B cell (primary cell): ENCODE measurements around the gene SLC48A1. TPM values are rescaled to one million over a fixed set of nuclear protein-coding genes. Genes with fewer than 3 reads are reported as not detected.

Source experiments
- ATAC-seq: fragments of 200-7000 bp; cut with Tn5 transposase; one replicate; pipeline ENCODE4 v1.10.0; 2021; ENCODE audit warnings: low read depth, mild to moderate bottlenecking, moderate number of reproducible peaks, moderate library complexity
- CTCF ChIA-PET: fragments of 350-600 bp; sonication (Branson Sonifier 250); formaldehyde crosslinking; loops from one replicate; lab custom pipeline; 2021; ENCODE audit warnings: antibody characterized with exemption, inconsistent platforms; lab: Charles Lee
- POLR2A ChIA-PET: fragments of 350-600 bp; sonication (Branson Sonifier 250); formaldehyde crosslinking; loops from one replicate; lab custom pipeline; 2021; ENCODE audit warnings: antibody characterized with exemption; lab: Charles Lee
- DNase-seq: peaks from one replicate; pipeline ENCODE4 v3.0.0; 2013
- H2AFZ ChIP-seq: 2 replicates; pipeline ENCODE4 v1.6.1; 2012; ENCODE audit warnings: mild to moderate bottlenecking, low read depth, low read length; ENCODE audit not compliant: insufficient read depth, poor library complexity, severe bottlenecking
- H3K27ac ChIP-seq, 2 donors: 1 replicate in 1 of 2; 2 replicates in 1 of 2; pipeline ENCODE4 v1.5.1; 2012 to 2013; ENCODE audit warnings: low read length in 2 of 2, mild to moderate bottlenecking in 2 of 2, moderate library complexity in 1 of 2
- H3K27me3 ChIP-seq, 4 experiments: fragments of 200-600 bp in 1 of 4; sonication (generic) in 1 of 4; replicated peaks in 1 of 4; 1 replicate in 2 of 4; 2 replicates in 2 of 4; pipeline versions ENCODE4 v1.6.1 to v1.7.0; 2013 to 2016; ENCODE audit warnings: low read length in 3 of 4, mild to moderate bottlenecking in 2 of 4, mixed read lengths in 1 of 4, moderate library complexity in 1 of 4; ENCODE audit not compliant: insufficient read depth in 4 of 4, control insufficient read depth in 3 of 4; ENCODE audit errors: control extremely low read depth in 1 of 4
- H3K36me3 ChIP-seq, 2 experiments: replicated peaks in 1 of 2; 1 replicate in 1 of 2; 2 replicates in 1 of 2; pipeline versions ENCODE4 v1.6.1 to v1.7.1; 2013; ENCODE audit warnings: low read length in 1 of 2; ENCODE audit not compliant: insufficient read depth in 2 of 2, control insufficient read depth in 1 of 2; ENCODE audit errors: control extremely low read depth in 1 of 2, extremely low read depth in 1 of 2
- H3K4me1 ChIP-seq, 2 donors: fragments of 200-600 bp in 1 of 2; sonication (generic) in 1 of 2; 1 replicate in 1 of 2; 2 replicates in 1 of 2; pipeline versions ENCODE4 v1.5.1 to v1.6.1; 2013 to 2017; ENCODE audit warnings: low read length in 2 of 2; ENCODE audit not compliant: control insufficient read depth in 2 of 2, insufficient read depth in 2 of 2
- H3K4me2 ChIP-seq: replicated peaks from 2 replicates; pipeline ENCODE3; 2012; ENCODE audit warnings: mild to moderate bottlenecking, low read depth, low read length; ENCODE audit not compliant: poor library complexity, severe bottlenecking
- H3K4me3 ChIP-seq, 5 experiments: fragments of 200-600 bp in 1 of 5; sonication (generic) in 1 of 5; 1 replicate in 3 of 5; 2 replicates in 2 of 5; pipeline versions ENCODE4 v1.5.1 to v1.7.0; 2011 to 2016; ENCODE audit warnings: low read length in 4 of 5, mild to moderate bottlenecking in 4 of 5, low read depth in 2 of 5, control low read depth in 1 of 5, moderate library complexity in 1 of 5; ENCODE audit not compliant: insufficient read depth in 1 of 5; ENCODE audit errors: control extremely low read depth in 1 of 5, extremely low read depth in 1 of 5
- H3K79me2 ChIP-seq: fragments of 200-600 bp; sonication (generic); one replicate; pipeline ENCODE4 v1.6.0; 2016; ENCODE audit warnings: low read length; ENCODE audit not compliant: control insufficient read depth, insufficient read depth
- H3K9ac ChIP-seq: fragments of 200-600 bp; sonication (generic); 2 replicates; pipeline ENCODE4 v1.6.1; 2017; ENCODE audit warnings: mild to moderate bottlenecking, low read length, moderate library complexity
- H3K9me3 ChIP-seq, 3 donors: one replicate each; pipeline versions ENCODE4 v1.6.1 to v1.7.1; 2013; ENCODE audit warnings: low read length in 2 of 3; ENCODE audit not compliant: control insufficient read depth in 2 of 3, insufficient read depth in 1 of 3; ENCODE audit errors: control extremely low read depth in 1 of 3
- H4K20me1 ChIP-seq: 2 replicates; pipeline ENCODE4 v1.6.0; 2012; ENCODE audit warnings: mild to moderate bottlenecking, low read length; ENCODE audit not compliant: insufficient read depth, control insufficient read depth, poor library complexity, severe bottlenecking
- H3K27ac Mint-ChIP-seq: one replicate; pipeline ENCODE4 v1.8.0; 2021; ENCODE audit warnings: mixed read lengths
- H3K27me3 Mint-ChIP-seq: one replicate; pipeline ENCODE4 v1.8.0; 2021; ENCODE audit warnings: mixed read lengths
- H3K4me1 Mint-ChIP-seq: one replicate; pipeline ENCODE4 v1.8.0; 2021; ENCODE audit warnings: mixed read lengths
- H3K4me3 Mint-ChIP-seq: one replicate; pipeline ENCODE4 v1.8.0; 2021; ENCODE audit warnings: mixed read lengths
- H3K9me3 Mint-ChIP-seq: one replicate; pipeline ENCODE4 v1.8.0; 2022; ENCODE audit warnings: mixed read lengths; ENCODE audit not compliant: insufficient read depth
- CTCF ChIP-seq: fragments of 200-600 bp; IDR thresholded peaks from one replicate; pipeline ENCODE4 v1.8.0; 2022; ENCODE audit warnings: antibody characterized with exemption, mild to moderate bottlenecking
- EZH2 ChIP-seq: IDR thresholded peaks from 2 replicates; pipeline ENCODE4 v1.6.1; 2012; ENCODE audit warnings: borderline replicate concordance, low read depth, mild to moderate bottlenecking, moderate library complexity, low read length; ENCODE audit not compliant: insufficient read depth, poor library complexity, severe bottlenecking
- WGBS: methylation state at CpG from one replicate; pipeline ENCODE4 v1.1.5; 2013; ENCODE audit warnings: missing lambda C conversion rate; ENCODE audit not compliant: insufficient coverage; 5-methylcytosine and 5-hydroxymethylcytosine counted together
- intact Hi-C: fragments of 100-400 bp; cut with micrococcal nuclease; formaldehyde crosslinking; loops from one replicate; pipeline ENCODE4 v1.10.0; 2022
- polyA plus RNA-seq: library from polyadenylated mRNA; depleted of rRNA; stranded (reverse); fragments of >200 nt; gene quantifications from 2 replicates; pipeline ENCODE4 v1.2.3, GENCODE V29; 2012
- total RNA-seq, 2 donors: library from RNA; stranded (reverse); fragments of 120-200 nt in 1 of 2; gene quantifications; 1 replicate in 1 of 2; 2 replicates in 1 of 2; pipeline versions ENCODE4 v1.2.3 to v1.2.4, GENCODE V29; 2013 to 2022

The SLC48A1 gene
- total and polyA plus RNA-seq, 2 donors (not counting 1 experiment from before 2014, with no cell fraction given): 8.0 to 20.0 TPM

- intact Hi-C loops: loop anchor here (1.0 to 5.0 kb wide), 5 partner anchors 19 to 1826 kb away; partner anchors contain the start of gene SLC38A2
- TF ChIP-seq EZH2 (no peak), CTCF (no peak)
- no peaks in the 10 kb centered on the region for H3K9me3 Mint-ChIP-seq
- H3K4me3 Mint-ChIP-seq: peak overlapping the region; percentile 85
- Histone ChIP-seq H3K79me2 (peaks cover 96% of the 10 kb centered on the region), H3K27ac (peak overlapping the region; percentile 96 to 98), H3K4me1 (peaks cover 91 to 97% of the 10 kb centered on the region in 2 donors), H3K4me2 (peak overlapping the region; percentile 87), H3K27me3 (no peaks in the 10 kb centered on the region), H2AFZ (peak overlapping the region; percentile 40), H3K9ac (peak overlapping the region; percentile 69), H3K4me3 (peak overlapping the region; percentile 53 to 68 (median 61)), H3K36me3 (no peaks in the 10 kb centered on the region), H4K20me1 (no peaks in the 10 kb centered on the region), H3K9me3 (no peaks in the 10 kb centered on the region)
- peak; percentile 72 for ATAC-seq
- WGBS: 1% methylated on average over 23 of the region's 37 CpGs
- CTCF ChIA-PET: interaction anchor here (0.6 to 38.8 kb wide), 17 partner anchors 9 to 370 kb away, joined by 3 to 1203 read pairs (median 4); partner anchors contain the start of genes CCDC184 and SLC48A1
- no peaks in the 10 kb centered on the region for H3K27me3 Mint-ChIP-seq
- H3K27ac Mint-ChIP-seq: peak overlapping the region; percentile 96
- peak; percentile 94 for DNase-seq
- POLR2A ChIA-PET: interaction anchor here (0.7 to 17.3 kb wide), 8 partner anchors 11 to 58 kb away, joined by 3 to 264 read pairs (median 4); no protein-coding TSS in a partner anchor
- peaks cover 94% of the 10 kb centered on the region for H3K4me1 Mint-ChIP-seq
Measured at GRCh38 chr12:47812797-47813510, 39.9 kb downstream of the SLC48A1 start.
